ENCODE data around the gene CKB. TPM values are rescaled to one million over a fixed set of nuclear protein-coding genes. Genes with fewer than 3 reads are reported as not detected.

CKB gene
- total RNA-seq, 1 donor from 2014 or later = 3.0 TPM

GRCh38 chr14:103538291-103539055 lies 15.8 kb upstream of the CKB start:
- DNase-seq (ENCODE audit: low read depth in 2 of 2) = no peak

- DNase-seq (ENCODE audit: low read depth in 2 of 2) = no peak
Measured at GRCh38 chr14:103537175-103537990, 14.8 kb upstream of the CKB start.

- DNase-seq (ENCODE audit: low read depth in 2 of 2) = no peak
Measured at GRCh38 chr14:103536693-103537092, 14.1 kb upstream of the CKB start.

- DNase-seq (ENCODE audit: low read depth in 2 of 2) = no peak
Measured at GRCh38 chr14:103535891-103536565, 13.4 kb upstream of the CKB start.

- no peak for DNase-seq (ENCODE audit: low read depth in 2 of 2)
Measured at GRCh38 chr14:103535081-103535890, 12.7 kb upstream of the CKB start.

- DNase-seq (ENCODE audit: low read depth in 2 of 2) = no peak
Measured at GRCh38 chr14:103534576-103535061, 12.0 kb upstream of the CKB start.

- DNase-seq (ENCODE audit: low read depth in 2 of 2) = no peak
Measured at GRCh38 chr14:103533999-103534575, 11.5 kb upstream of the CKB start.

GRCh38 chr14:103533137-103533998 lies 10.7 kb upstream of the CKB start:
- DNase-seq (ENCODE audit: low read depth in 2 of 2) = no peak

GRCh38 chr14:103532216-103533136 lies 9.8 kb upstream of the CKB start:
- no peak for DNase-seq (ENCODE audit: low read depth in 2 of 2)

GRCh38 chr14:103531421-103532215 lies 9.0 kb upstream of the CKB start:
- DNase-seq (ENCODE audit: low read depth in 2 of 2) = no peak

- DNase-seq (ENCODE audit: low read depth in 2 of 2) = no peak
Measured at GRCh38 chr14:103530831-103531230, 8.2 kb upstream of the CKB start.

GRCh38 chr14:103530390-103530789 lies 7.8 kb upstream of the CKB start:
- DNase-seq (ENCODE audit: low read depth in 2 of 2) = peak in 1 of 2 donors; percentile 47

GRCh38 chr14:103529383-103530365 lies 7.0 kb upstream of the CKB start:
- DNase-seq (ENCODE audit: low read depth in 2 of 2) = no peak

- DNase-seq (ENCODE audit: low read depth in 2 of 2) = peak; percentile 22 to 67
Measured at GRCh38 chr14:103528587-103529382, 6.2 kb upstream of the CKB start, which contains the start of gene TRMT61A. Gene TRMT61A (plus strand): TSS chr14:103529196. CDS start chr14:103529979, 783 bp downstream.

- no peak for DNase-seq (ENCODE audit: low read depth in 2 of 2)
Measured at GRCh38 chr14:103528146-103528586, 5.5 kb upstream of the CKB start.

All from dermis microvascular lymphatic vessel endothelial cell (primary cell).